Stimulated activated naive CD8-positive, alpha-beta T cell treated with anti-CD3 and anti-CD28 coated beads, Interleukin-15, Interleukin-2, amounts not matched to agents 100 U/mL and 50 U/mL, for 24 hours (primary cell): ENCODE results near the gene DHRS7.

Experiments
- ATAC-seq: fragments of 150-1000 bp; cut with Tn5 transposase; one replicate; pipeline ENCODE4 v1.10.0; 2021
- DNase-seq: peaks from one replicate; pipeline ENCODE4 v3.0.0; 2021

The DHRS7 gene

GRCh38 chr14:60184905-60185555, 19.8 kb upstream of the DHRS7 start:
- DNase-seq (no peak), ATAC-seq (no peak)

- ATAC-seq (peak; percentile 84), DNase-seq (no peak)
Observed at GRCh38 chr14:60184146-60184904, 19.1 kb upstream of the DHRS7 start.

GRCh38 chr14:60183741-60184140, 18.5 kb upstream of the DHRS7 start:
- DNase-seq (no peak), ATAC-seq (peak; percentile 71)

GRCh38 chr14:60183138-60183537, 17.9 kb upstream of the DHRS7 start:
- DNase-seq (no peak), ATAC-seq (no peak)

- DNase-seq (no peak), ATAC-seq (no peak)
Observed at GRCh38 chr14:60179431-60179869, 14.3 kb upstream of the DHRS7 start.

- DNase-seq (no peak), ATAC-seq (no peak)
Observed at GRCh38 chr14:60178820-60179219, 13.6 kb upstream of the DHRS7 start.

- ATAC-seq (no peak), DNase-seq (no peak)
Observed at GRCh38 chr14:60178164-60178563, 13.0 kb upstream of the DHRS7 start.

- DNase-seq (no peak), ATAC-seq (no peak)
Observed at GRCh38 chr14:60175255-60175902, 10.2 kb upstream of the DHRS7 start.

- DNase-seq (no peak), ATAC-seq (no peak)
Observed at GRCh38 chr14:60174352-60175254, 9.4 kb upstream of the DHRS7 start.

GRCh38 chr14:60171690-60172089, 6.5 kb upstream of the DHRS7 start:
- ATAC-seq (no peak), DNase-seq (no peak)

- ATAC-seq (no peak), DNase-seq (no peak)
Observed at GRCh38 chr14:60170948-60171347, 5.8 kb upstream of the DHRS7 start.

- DNase-seq (no peak), ATAC-seq (no peak)
Observed at GRCh38 chr14:60169722-60170121, 4.5 kb upstream of the DHRS7 start.

GRCh38 chr14:60166142-60166541, 944 bp upstream of the DHRS7 start:
- DNase-seq, result no peak
- no peak for ATAC-seq

- DNase-seq, result no peak
Observed at GRCh38 chr14:60165547-60165876, 314 bp upstream of the DHRS7 start.

GRCh38 chr14:60164404-60164711, 840 bp downstream of the DHRS7 start:
- no peak for ATAC-seq
- no peak for DNase-seq

More at GRCh38 chr14:60165547-60165876, 314 bp upstream of the DHRS7 start:
- ATAC-seq, result peak; percentile 2

GRCh38 chr14:60163693-60164092, 1.5 kb downstream of the DHRS7 start:
- no peak for ATAC-seq

GRCh38 chr14:60161196-60162107, 3.7 kb downstream of the DHRS7 start:
- ATAC-seq, result no peak
- DNase-seq, result no peak

More at GRCh38 chr14:60163693-60164092, 1.5 kb downstream of the DHRS7 start:
- no peak for DNase-seq

GRCh38 chr14:60160422-60160821, 4.8 kb downstream of the DHRS7 start:
- DNase-seq (no peak), ATAC-seq (no peak)

GRCh38 chr14:60154671-60155070, 10.5 kb downstream of the DHRS7 start:
- DNase-seq (no peak), ATAC-seq (no peak)

GRCh38 chr14:60153991-60154390, 11.2 kb downstream of the DHRS7 start:
- no peak for DNase-seq
- no peak for ATAC-seq

GRCh38 chr14:60151715-60152114, 13.5 kb downstream of the DHRS7 start:
- DNase-seq (peak; percentile 67), ATAC-seq (peak; percentile 98)
